Astrocyte (in vitro differentiated cells and primary cell): ENCODE measurements around the gene DES. TPM values are rescaled to one million over a fixed set of nuclear protein-coding genes. Genes with fewer than 3 reads are reported as not detected.

Experiments used
- DNase-seq: peaks from one replicate; pipeline ENCODE4 v3.0.0-alpha.2; 2010; ENCODE audit warnings: low read depth
- FAIRE-seq: peaks from 2 replicates; lab custom pipeline; 2011; peaks lifted over from hg19 to GRCh38; lab: Jason Lieb, UNC
- H2AFZ ChIP-seq: 2 replicates; pipeline ENCODE4 v1.6.0; 2012; ENCODE audit warnings: low read depth, low read length, inconsistent platforms
- H3K27ac ChIP-seq: 2 replicates; pipeline ENCODE4 v1.5.1; 2011; ENCODE audit warnings: low read depth, low read length, inconsistent platforms
- H3K27me3 ChIP-seq: 2 replicates; pipeline ENCODE4 v1.6.0; 2011; ENCODE audit warnings: low read length, inconsistent platforms; ENCODE audit not compliant: insufficient read depth
- H3K36me3 ChIP-seq: 2 replicates; pipeline ENCODE4 v1.5.1; 2011; ENCODE audit warnings: low read length, inconsistent platforms; ENCODE audit not compliant: insufficient read depth
- H3K4me1 ChIP-seq: 2 replicates; pipeline ENCODE4 v1.5.1; 2011; ENCODE audit warnings: low read length, inconsistent platforms; ENCODE audit not compliant: insufficient read depth
- H3K4me2 ChIP-seq: 2 replicates; pipeline ENCODE4 v1.6.0; 2012; ENCODE audit warnings: low read length, inconsistent platforms
- H3K4me3 ChIP-seq: 2 replicates; pipeline ENCODE4 v1.5.1; 2011; ENCODE audit warnings: low read depth, mild to moderate bottlenecking, low read length, inconsistent platforms; ENCODE audit not compliant: insufficient read depth
- H3K79me2 ChIP-seq: 2 replicates; pipeline ENCODE4 v1.6.0; 2012; ENCODE audit warnings: mild to moderate bottlenecking, low read length, inconsistent platforms; ENCODE audit not compliant: insufficient read depth
- H3K9ac ChIP-seq: 2 replicates; pipeline ENCODE4 v1.6.0; 2012; ENCODE audit warnings: mild to moderate bottlenecking, low read length, inconsistent platforms
- H3K9me3 ChIP-seq: 2 replicates; pipeline ENCODE4 v1.5.1; 2012; ENCODE audit warnings: low read depth, mild to moderate bottlenecking, low read length, inconsistent platforms; ENCODE audit not compliant: insufficient read depth
- H4K20me1 ChIP-seq: 2 replicates; pipeline ENCODE4 v1.6.0; 2012; ENCODE audit warnings: low read length, inconsistent platforms; ENCODE audit not compliant: insufficient read depth
- H3K27ac Mint-ChIP-seq: one replicate; pipeline ENCODE4 v1.8.0; 2021; ENCODE audit warnings: mild to moderate bottlenecking, mixed read lengths; ENCODE audit not compliant: unreplicated experiment
- H3K27me3 Mint-ChIP-seq: one replicate; pipeline ENCODE4 v1.8.0; 2021; ENCODE audit warnings: low read depth, mixed read lengths; ENCODE audit not compliant: unreplicated experiment
- H3K36me3 Mint-ChIP-seq: one replicate; pipeline ENCODE4 v1.8.0; 2021; ENCODE audit warnings: low read depth, mixed read lengths; ENCODE audit not compliant: unreplicated experiment
- H3K4me1 Mint-ChIP-seq: one replicate; pipeline ENCODE4 v1.8.0; 2021; ENCODE audit warnings: low read depth, mixed read lengths; ENCODE audit not compliant: unreplicated experiment
- H3K4me3 Mint-ChIP-seq: one replicate; pipeline ENCODE4 v1.8.0; 2021; ENCODE audit warnings: mild to moderate bottlenecking, moderate library complexity, mixed read lengths; ENCODE audit not compliant: unreplicated experiment
- H3K9me3 Mint-ChIP-seq: one replicate; pipeline ENCODE4 v1.8.0; 2021; ENCODE audit warnings: mild to moderate bottlenecking, mixed read lengths; ENCODE audit not compliant: unreplicated experiment
- CTCF ChIP-seq: IDR thresholded peaks from 2 replicates; pipeline ENCODE4 v1.5.1; 2011; ENCODE audit warnings: low read depth, mild to moderate bottlenecking, inconsistent platforms, low read length, moderate library complexity; ENCODE audit not compliant: insufficient read depth
- EZH2 ChIP-seq: IDR thresholded peaks from 2 replicates; pipeline ENCODE4 v1.6.1; 2012; ENCODE audit warnings: mild to moderate bottlenecking, low read length, inconsistent platforms; ENCODE audit not compliant: insufficient read depth
- total RNA-seq: library from RNA; stranded (reverse); gene quantifications from 2 replicates; pipeline ENCODE4 v1.2.1, GENCODE V29; 2021

The DES gene
- total RNA-seq, 1 donor from 2014 or later = 5.4 TPM

- Histone ChIP-seq H2AFZ (no peak overlapping the region), H3K9ac (no peak overlapping the region), H3K4me3 (no peak overlapping the region), H3K79me2 (no peaks in the 10 kb centered on the region), H3K9me3 (no peaks in the 10 kb centered on the region), H3K27me3 (no peaks in the 10 kb centered on the region), H3K36me3 (peaks cover 2% of the 10 kb centered on the region), H3K27ac (no peak overlapping the region), H4K20me1 (no peaks in the 10 kb centered on the region), H3K4me1 (peaks cover 11% of the 10 kb centered on the region), H3K4me2 (no peak overlapping the region)
- TF ChIP-seq EZH2 = no peak
- no peak for TF ChIP-seq CTCF
- peaks cover 12% of the 10 kb centered on the region for H3K4me1 Mint-ChIP-seq
- no peak for DNase-seq
- peaks cover 13% of the 10 kb centered on the region for H3K27me3 Mint-ChIP-seq
- no peak overlapping the region for H3K4me3 Mint-ChIP-seq
- no peaks in the 10 kb centered on the region for H3K9me3 Mint-ChIP-seq
- FAIRE-seq = no peak
- no peak overlapping the region for H3K27ac Mint-ChIP-seq
- peaks cover 31% of the 10 kb centered on the region for H3K36me3 Mint-ChIP-seq
These were observed 56.3 kb downstream of the DES start for GRCh38 chr2:219474285-219475060.

DNA sequence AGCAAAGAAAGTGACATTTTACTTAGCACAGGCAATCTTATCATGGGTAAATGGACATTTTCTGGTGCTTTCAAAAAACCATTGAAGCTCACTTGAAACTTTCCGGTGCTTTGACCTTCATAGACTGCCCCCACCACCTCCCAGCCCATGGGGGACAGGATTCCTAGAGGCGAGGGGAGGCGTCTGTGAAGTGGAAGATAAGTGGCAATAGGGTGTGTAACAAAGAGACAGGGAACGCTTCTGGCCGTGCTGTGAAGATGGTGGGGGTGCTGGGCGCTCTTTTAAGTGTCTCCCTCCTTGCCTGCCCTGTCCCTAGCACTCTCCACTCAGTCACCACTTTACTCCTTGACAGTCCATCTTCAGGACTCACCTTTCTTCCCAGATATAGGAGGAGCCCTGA is 57.1 kb downstream of the DES start:
- H3K36me3 ChIP-seq = peaks cover 2% of the 10 kb centered on the region
- DNase-seq (no peak), FAIRE-seq (no peak)
- no peaks in the 10 kb centered on the region for H4K20me1 ChIP-seq
- TF ChIP-seq EZH2 (no peak), CTCF (no peak)
- H3K79me2 ChIP-seq = no peaks in the 10 kb centered on the region
- H3K4me3 Mint-ChIP-seq = no peak overlapping the region
- H3K9ac ChIP-seq = no peak overlapping the region
- no peaks in the 10 kb centered on the region for H3K27me3 ChIP-seq
- H3K9me3 ChIP-seq = no peaks in the 10 kb centered on the region
- no peak overlapping the region for H3K4me2 ChIP-seq
- H3K36me3 Mint-ChIP-seq = peaks cover 30% of the 10 kb centered on the region
- no peaks in the 10 kb centered on the region for H3K9me3 Mint-ChIP-seq
- H3K27me3 Mint-ChIP-seq = peaks cover 13% of the 10 kb centered on the region
- H3K27ac ChIP-seq = no peak overlapping the region
- peaks cover 7% of the 10 kb centered on the region for H3K4me1 Mint-ChIP-seq
- peaks cover 5% of the 10 kb centered on the region for H3K4me1 ChIP-seq
- peak overlapping the region; percentile 58 for H3K27ac Mint-ChIP-seq
- no peak overlapping the region for H2AFZ ChIP-seq
- H3K4me3 ChIP-seq = no peak overlapping the region
